Measurements from ENCODE around the gene CLN3.
"Not testable (repeated sequence)": the region's sequence is repeated elsewhere in the genome, so short reads cannot be mapped to it uniquely, and the experiment has no call there.

CLN3 gene

DNA sequence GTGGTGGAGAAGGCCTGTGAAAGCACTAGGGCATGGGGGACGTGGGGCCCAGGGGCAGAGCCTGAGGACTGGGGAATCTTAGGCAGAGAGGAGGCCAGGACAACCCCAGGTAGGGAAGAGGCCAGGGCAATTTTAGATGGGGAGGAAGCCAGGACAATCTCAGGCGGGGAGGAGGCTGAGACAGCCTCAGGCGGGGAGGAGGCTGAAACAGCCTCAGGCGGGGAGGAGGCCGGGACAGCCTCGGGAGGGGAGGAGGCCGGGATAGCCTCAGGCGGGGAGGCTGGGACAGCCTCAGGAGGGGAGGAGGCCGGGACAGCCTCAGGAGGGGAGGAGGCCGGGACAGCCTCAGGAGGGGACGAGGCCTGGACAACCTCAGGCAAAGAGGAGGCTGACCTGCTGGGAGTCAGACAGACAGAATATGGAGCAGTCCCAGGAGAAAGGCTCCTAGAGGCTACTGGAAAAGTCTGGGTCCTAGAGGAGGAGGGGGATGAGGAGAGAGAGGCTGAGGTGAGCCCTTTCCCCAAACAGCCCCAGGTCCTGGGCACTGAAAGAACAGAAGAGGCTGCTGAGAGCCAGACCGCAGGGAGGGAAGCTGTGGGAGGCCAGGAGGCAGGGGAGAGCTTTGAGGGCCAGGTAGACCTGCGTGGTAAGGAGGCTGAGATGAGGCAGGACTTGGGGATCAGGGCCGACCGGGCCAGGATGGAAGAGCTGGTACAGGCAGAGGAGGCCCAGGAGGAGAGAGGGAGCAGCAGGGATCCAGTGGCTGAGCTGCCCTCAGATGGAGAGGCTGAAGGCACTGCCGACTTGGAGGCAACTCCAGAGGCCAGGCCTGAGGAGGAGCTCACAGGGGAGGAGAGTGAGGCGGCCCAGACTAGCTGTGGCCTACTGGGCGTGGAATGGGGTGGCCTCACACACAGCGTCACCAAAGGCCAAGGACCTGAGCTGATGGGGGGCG, 4.2 kb upstream of the CLN3 start:
- no peak for FAIRE-seq
- no peak for DNase-seq (ENCODE audit: extremely low spot score, insufficient read length, low read depth)

DNA sequence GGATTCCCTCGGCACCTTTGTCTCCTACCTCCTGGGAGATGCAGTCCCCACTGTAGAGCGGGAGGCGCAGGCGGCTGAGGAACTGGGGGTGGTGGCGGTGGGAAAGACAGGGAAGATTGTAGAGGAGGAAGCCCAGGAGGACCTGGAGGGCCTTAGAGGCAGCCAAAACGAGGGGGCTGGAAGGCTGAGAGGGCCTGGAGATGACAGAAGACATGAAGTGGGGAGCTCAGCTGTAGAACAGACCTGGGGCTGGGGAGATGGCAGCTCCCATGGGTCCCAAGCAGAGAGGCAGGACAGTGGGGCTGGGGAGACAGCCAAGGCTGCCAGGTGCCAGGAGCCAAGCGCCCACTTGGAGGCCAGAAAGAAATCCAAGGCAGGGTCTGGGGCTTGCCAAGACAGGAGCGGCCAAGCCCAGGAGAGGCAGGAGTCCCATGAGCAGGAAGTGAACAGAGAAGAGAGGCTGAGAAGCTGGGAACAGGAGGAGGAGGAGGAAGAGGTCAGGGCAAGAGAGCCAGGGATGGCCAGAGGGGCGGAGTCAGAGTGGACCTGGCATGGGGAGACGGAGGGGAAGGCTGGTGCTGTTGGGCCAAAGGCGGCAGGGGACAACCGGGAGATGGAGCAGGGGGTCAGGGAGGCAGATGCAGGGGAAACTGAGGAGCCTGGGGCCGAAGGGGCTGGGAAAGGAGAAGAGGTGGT, 3.4 kb upstream of the CLN3 start:
- no peak for DNase-seq (ENCODE audit: extremely low spot score, insufficient read length, low read depth)
- peak; percentile 5 for FAIRE-seq

DNA sequence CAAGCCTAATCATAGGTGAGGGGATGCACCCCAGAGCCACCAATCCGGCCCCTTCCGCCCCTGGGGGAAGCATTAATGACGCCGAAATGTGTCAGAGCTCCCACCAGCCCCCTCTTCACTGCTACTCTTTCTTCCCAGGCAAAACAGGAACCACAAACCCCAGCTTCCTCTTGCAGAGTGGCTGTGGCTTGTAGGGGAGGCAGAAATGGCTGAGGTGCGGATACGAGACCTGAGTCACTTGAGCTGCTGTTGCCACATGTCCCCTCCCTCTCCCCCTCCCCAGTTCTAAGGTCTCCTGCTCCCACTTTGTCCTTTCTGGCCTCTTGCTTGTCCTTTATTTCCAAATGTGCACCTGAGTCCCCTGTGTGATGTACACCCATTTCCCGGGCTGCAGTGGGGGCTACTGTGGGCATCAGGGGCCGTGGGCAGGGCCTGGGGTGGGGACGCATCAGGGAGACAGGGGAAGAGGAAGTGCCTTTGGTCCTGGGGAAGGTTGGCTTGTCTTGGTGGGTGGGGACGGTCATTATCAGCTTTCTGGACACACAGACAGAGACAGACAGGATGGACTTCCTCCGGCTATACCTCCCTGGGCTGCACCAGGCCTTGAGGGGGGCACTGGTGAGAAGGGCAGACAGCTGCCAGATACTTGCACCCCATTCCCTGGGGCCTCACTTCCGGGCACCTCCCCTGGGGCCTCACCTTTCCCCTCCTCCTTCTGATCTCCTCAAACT, 2.4 kb upstream of the CLN3 start, which contains the start of gene APOBR:
Gene APOBR (plus strand): TSS at position 523 of the 731 bp plus-strand sequence. CDS start 39 bp downstream, at position 562.
- FAIRE-seq (peak; percentile 97), DNase-seq (ENCODE audit: extremely low spot score, insufficient read length, low read depth) (peak; percentile 70)

DNA sequence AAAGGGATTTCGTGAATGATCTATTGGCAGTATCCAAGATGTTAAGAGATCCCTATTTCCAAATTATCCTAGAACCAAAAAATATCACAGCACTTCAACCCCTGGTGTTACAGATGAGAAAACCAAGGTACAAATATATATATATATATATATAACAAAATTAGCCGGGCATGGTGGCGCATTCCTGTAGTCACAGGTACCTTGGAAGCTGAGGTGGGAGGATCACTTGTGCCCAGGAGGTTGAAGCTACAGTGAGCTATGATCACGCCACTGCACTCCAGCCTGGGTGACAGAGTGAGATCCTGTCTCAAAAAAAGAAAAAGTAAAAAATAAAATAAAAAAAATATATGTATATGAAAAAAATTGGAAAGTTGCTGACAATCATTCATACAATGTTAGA, 637 bp upstream of the CLN3 start:
- no peak for DNase-seq (ENCODE audit: extremely low spot score, insufficient read length, low read depth)
- FAIRE-seq: no peak

DNA sequence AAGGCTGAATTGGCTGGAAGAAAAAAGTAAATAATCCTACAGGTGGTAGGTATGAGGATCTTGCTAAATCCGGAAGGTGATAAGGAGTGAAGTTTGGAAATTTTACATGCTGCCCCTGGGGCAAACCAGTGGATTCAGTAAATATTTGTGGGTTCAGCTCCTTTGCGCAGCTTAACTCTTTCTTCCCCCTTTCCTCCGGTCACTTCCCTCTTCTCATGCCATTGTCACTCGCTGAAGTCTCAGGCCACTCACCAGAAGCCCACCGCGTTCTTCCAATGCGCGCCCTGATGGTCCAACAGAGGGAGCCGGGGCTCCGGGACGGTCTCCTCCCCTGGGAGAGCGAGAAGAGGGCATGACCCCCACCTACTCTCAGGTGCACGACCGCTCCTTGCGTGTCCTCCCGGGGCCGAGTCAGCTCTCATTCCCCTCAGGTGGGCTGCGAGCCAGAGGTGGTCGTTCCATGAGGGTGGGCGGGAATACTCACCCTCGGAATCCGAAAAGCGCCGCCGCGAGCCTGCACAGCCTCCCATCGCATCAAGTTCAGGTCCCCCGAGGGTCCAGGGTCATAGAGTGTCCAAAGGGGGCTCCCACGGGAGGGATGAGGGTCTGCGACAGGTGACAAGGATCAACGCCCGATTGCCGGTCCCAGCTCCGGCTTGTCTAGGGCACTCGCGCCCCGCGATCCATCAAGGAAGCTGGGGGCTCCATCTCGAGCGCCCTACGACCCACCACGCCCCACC, 474 bp downstream of the CLN3 start:
- no peak for DNase-seq (ENCODE audit: extremely low spot score, insufficient read length, low read depth)
- FAIRE-seq: no peak

DNA sequence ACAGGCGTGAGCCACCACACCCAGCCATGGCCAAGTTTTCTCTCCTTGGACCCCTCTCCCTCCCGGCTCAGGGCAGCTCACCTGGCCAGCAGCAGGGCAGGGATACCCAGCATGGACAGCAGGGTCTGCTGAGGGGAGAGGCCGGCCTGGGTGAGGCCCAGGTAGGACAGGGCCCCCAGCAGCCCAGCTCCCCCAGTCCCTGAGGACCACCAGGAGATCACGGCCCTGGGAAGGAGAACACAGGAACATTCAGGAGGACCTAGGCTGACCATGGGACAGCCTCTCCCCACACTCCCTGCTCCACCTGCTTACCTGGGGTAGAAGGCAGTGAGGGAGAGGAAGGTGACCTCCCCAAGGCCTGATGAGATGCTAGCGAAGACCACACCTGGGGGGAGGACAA, 5.6 kb downstream of the CLN3 start:
- DNase-seq (ENCODE audit: extremely low spot score, insufficient read length, low read depth): no peak
- FAIRE-seq: no peak

DNA sequence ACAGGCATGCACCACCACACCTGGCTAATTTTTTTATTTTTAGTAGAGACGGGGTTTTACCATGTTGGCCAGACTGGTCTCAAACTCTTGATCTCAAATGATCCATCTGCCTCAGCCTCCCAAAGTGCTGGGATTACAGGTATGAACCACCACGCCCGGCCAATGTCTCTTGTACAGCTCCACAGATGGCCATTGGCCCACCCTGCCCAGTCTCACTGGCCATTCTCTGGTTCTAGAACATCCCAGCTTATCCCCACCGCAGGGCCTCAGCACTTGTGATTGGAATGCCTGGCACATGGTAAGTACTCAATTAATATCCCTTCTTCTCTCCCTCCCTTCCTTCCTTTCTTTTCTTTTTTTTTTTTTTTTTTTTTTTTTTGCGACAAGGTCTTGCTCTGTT, 8.5 kb downstream of the CLN3 start:
- not testable (repeated sequence) for DNase-seq (ENCODE audit: extremely low spot score, insufficient read length, low read depth); FAIRE-seq

DNA sequence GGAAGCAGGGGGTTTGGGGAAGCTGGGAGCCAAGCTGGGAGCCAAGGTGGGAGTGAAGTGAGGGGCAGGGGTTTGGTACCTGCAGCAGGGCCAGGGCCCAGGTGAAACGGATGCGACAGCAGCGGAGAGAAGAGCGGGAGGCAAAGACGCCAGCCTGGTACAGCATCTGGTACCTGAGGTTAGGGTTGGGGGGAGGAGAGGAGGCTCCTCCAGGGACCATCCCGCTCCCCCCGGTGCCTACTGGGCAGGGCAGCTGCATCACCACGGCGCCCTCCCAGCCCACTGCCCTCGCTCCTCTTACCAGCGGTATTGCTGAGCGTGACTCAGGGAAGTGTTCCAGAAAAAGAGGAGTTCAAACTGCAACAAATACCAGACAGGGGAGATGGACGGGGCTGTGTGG, 9.8 kb downstream of the CLN3 start:
- FAIRE-seq: no peak
- DNase-seq (ENCODE audit: extremely low spot score, insufficient read length, low read depth): no peak

DNA sequence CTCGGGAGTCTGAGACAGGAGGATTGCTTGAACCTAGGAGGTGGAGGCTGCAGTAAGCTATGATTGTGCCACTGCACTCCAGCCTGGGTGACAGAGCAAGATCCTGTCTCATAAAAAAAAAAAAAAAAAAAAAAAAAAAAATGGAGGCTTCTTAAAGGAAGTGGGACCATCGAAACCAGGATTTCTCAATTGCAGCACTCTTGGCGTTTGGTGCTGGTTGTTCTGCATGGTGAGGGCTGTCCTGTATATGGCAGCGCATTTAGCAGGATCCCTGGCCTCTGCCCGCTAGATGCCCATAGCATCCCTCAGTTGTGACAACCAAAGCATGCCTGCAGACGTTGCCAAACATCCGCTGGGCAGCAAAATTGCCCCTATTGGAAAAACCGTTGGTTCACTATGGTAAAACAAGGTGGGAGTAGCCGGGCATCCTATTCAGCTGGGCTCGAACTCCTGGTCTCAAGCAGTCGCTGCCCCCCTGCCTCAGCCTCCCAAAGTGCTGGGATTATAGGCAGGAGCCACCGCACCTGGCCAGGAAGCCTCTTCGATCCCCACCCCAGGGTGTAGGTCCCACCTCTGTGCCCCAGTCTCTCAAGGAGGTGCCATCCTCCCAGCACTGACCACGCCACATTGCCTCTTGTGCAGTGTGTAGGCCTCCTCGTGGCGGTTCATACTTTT, 13.2 kb downstream of the CLN3 start:
- FAIRE-seq: no peak
- no peak for DNase-seq (ENCODE audit: extremely low spot score, insufficient read length, low read depth)

DNA sequence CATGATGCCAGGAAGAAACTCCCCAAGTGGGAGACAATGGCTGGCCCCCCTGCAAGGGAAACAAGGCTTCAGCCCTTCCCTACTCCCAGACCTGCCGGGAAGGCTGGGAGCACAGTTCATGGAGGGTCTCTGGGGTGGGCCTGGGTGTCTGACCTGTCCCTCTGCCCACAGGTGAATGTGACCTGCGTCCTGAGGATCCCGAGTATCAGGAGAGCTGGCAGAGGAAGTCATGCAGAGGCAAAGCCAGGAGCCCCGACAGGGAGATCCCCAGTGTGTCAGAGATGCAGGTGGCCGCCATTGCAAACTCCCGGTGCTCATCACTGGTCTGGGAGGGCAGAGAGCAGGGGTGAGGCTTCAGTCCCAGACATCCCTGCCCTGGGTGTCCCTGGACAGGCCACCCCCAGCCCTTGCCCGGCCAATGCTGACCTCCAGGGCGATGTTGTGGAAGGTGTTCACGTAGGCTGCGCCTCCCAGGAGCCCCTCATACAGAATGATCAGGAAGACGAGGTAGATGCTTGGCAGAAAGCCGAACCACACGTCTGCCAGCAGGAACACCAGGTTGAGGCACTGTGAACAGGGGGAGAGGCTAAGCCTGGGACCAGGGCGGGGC, 14.5 kb downstream of the CLN3 start:
- DNase-seq (ENCODE audit: extremely low spot score, insufficient read length, low read depth): no peak
- FAIRE-seq: no peak

DNA sequence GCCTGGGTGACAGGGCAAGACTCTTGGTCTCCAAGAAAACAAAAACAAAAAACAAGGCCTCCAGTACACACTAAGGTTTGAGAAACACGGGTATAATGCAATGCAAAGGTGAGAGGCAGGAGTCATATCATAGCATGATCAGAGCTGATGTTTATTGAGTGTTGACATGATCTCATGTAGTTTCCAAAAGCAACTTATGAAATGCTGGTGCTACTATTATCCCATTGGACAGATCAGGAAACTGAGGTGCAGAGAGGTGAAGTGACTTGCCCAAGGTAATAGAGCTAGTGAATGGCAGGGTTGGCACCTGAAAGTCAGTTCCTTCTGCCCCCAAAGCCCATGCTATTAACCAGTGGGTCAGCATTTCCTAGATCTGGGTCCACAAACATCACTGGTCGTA, 16.7 kb downstream of the CLN3 start:
- FAIRE-seq: no peak
- no peak for DNase-seq (ENCODE audit: extremely low spot score, insufficient read length, low read depth)

DNA sequence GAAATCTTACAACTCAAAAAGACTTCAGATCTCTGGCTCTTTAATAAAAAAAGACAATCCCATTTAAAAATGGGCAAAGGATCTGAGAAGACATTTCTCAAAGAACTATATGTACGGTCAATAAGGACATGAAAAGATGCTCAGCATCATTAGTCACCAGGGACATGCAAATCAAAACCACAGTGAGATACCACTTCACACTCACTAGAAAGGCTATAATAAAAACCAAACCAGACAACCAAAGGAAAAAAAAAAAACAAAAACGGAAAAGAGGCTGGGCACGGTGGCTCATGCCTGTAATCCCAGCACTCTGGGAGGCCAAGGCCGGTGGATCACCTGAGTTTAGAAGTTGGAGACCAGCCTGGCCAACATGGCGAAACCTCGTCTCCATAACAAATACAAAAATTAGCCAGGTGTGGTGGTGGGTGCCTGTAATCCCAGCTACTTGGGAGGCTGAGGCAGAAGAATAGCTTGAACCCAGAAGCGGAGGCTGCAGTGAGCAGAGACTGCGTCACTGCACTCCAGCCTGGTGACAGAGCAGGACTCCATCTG, 18.1 kb downstream of the CLN3 start:
- DNase-seq (ENCODE audit: extremely low spot score, insufficient read length, low read depth) (no peak), FAIRE-seq (peak; percentile 56)

DNA sequence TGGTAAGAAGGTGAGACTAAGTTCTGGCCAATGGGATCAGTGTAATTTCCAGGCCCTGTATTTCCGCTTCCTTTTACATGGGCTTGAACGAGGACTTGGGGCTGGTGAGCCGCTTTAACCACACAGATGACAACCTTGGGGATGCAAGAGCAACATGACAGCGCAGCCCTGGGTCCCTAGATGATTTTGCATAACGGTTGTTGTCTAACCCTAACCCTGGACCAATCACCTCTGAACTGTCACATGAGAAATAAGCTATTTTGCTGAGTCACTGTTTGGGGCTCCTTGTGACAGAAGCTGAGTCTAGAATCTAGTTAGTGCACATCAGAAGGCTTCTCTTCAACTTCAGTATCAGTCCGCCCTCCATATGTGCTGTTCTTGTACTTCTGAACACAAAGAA, 44.8 kb downstream of the CLN3 start:
- FAIRE-seq; DNase-seq (ENCODE audit: extremely low spot score, insufficient read length, low read depth): not testable (repeated sequence)

DNA sequence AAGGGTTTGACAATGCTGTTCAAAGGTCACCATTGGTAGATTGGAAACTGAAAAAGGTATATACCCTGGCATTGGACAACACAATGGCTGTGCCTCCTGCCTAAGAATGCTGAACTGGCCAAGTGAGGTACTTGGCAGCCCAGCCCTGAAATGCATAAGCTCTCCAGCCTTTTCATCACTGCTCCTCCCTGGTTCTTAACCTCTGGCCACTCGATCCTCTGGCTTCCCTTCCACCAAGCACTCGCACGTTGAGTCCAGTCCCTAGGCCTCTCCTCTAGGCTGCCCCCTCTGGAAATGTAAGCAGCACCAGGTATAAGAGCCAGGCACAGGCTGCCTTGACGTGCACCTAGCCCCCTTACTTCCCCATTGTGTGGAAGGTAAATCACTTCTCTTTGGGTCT, 45.5 kb downstream of the CLN3 start:
- not testable (repeated sequence) for DNase-seq (ENCODE audit: extremely low spot score, insufficient read length, low read depth); FAIRE-seq

DNA sequence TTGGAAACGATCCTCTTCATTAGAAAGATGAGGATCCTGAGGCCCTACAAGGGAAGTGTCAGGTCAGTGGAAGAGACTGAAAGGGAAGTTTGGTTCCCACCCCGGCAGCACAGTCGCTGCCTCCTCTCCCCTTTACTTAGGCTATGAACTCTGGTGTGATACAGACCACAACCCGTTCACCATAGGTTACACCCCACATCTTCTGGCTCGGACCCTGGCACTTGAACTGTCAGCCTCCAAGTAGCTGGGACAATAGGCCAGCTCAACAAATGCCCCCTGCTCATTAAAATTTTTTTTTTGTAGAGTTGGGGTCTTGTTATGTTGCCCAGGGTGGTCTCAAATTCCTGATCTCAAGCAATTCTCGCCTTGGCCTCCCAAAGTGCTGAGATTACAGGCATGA, 47.9 kb downstream of the CLN3 start:
- DNase-seq (ENCODE audit: extremely low spot score, insufficient read length, low read depth); FAIRE-seq: not testable (repeated sequence)

DNA sequence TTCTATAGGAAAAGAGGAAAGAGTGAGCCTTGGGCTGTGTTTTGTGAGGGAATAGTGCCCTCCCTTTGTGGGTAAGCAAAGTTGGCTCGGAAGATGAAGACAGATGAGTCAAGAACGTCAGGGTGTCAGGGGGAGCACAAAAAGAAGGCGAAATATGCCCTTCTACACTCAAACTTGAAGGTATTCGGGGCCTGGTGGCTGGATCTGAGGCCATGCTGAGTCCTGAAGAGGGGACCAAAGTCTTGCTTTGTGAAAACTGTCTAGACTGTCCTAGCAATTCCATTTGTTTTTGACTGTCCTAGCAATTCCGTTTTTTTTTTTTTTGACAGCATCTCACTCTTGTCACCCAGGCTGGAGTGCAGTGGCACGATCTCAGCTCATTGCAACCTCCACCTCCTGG, 53.0 kb downstream of the CLN3 start:
- not testable (repeated sequence) for DNase-seq (ENCODE audit: extremely low spot score, insufficient read length, low read depth); FAIRE-seq

DNA sequence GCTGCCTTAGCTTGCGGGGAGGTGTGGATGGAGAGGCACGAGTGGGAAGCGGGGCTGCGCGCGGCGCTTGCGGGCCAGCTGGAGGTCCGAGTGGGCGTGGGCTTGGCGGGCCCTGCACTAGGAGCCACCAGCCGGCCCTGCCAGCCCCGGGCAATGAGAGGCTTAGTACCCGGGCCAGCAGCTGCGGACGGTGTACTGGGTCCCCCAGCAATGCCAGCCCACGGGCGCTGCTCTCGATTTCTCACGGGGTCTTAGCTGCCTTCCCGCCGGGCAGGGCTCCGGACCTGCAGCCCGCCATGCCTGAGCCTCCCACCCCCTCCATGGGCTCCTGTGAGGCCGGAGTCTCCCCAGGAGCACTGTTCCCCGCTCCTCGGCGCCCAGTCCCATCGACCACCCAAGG, 56.5 kb downstream of the CLN3 start:
- not testable (repeated sequence) for FAIRE-seq; DNase-seq (ENCODE audit: extremely low spot score, insufficient read length, low read depth)

Data from GM18507 (cell line).